HG02763 (cell line): ENCODE data around the gene PRL.

ENCODE experiments used
- ATAC-seq: cut with Tn5 transposase; IDR thresholded peaks from one replicate; pipeline ENCODE4 v1.9.1; 2021; ENCODE audit warnings: mild to moderate bottlenecking, moderate library complexity; ENCODE audit not compliant: unreplicated experiment

PRL gene

GRCh38 chr6:22295145-22295544 lies 1.7 kb downstream of the PRL start:
- ATAC-seq = no peak

GRCh38 chr6:22294301-22294700 lies 2.5 kb downstream of the PRL start:
- no peak for ATAC-seq

GRCh38 chr6:22290045-22290444 lies 6.8 kb downstream of the PRL start:
- no peak for ATAC-seq

GRCh38 chr6:22288721-22289120 lies 8.1 kb downstream of the PRL start:
- no peak for ATAC-seq

GRCh38 chr6:22284666-22285065 lies 12.2 kb downstream of the PRL start:
- no peak for ATAC-seq

GRCh38 chr6:22281341-22282085 lies 15.3 kb downstream of the PRL start:
- ATAC-seq = no peak

- ATAC-seq = no peak
Observed at GRCh38 chr6:22279427-22279826, 17.4 kb downstream of the PRL start.

GRCh38 chr6:22271081-22271480 lies 25.8 kb downstream of the PRL start:
- no peak for ATAC-seq

- ATAC-seq = no peak
Observed at GRCh38 chr6:22263748-22264147, 33.1 kb downstream of the PRL start.

GRCh38 chr6:22254886-22255285 lies 42.0 kb downstream of the PRL start:
- ATAC-seq = no peak

GRCh38 chr6:22253955-22254655 lies 42.7 kb downstream of the PRL start:
- ATAC-seq = no peak

GRCh38 chr6:22251348-22251747 lies 45.5 kb downstream of the PRL start:
- no peak for ATAC-seq

GRCh38 chr6:22250486-22250885 lies 46.4 kb downstream of the PRL start:
- no peak for ATAC-seq

- no peak for ATAC-seq
Observed at GRCh38 chr6:22249711-22250350, 47.0 kb downstream of the PRL start.

GRCh38 chr6:22248513-22249308 lies 48.1 kb downstream of the PRL start:
- ATAC-seq = no peak

GRCh38 chr6:22247916-22248482 lies 48.8 kb downstream of the PRL start:
- no peak for ATAC-seq

GRCh38 chr6:22240025-22240424 lies 56.8 kb downstream of the PRL start:
- ATAC-seq = no peak

GRCh38 chr6:22239261-22239921 lies 57.4 kb downstream of the PRL start:
- ATAC-seq = no peak

GRCh38 chr6:22238861-22239260 lies 58.0 kb downstream of the PRL start:
- no peak for ATAC-seq

GRCh38 chr6:22237526-22237925 lies 59.3 kb downstream of the PRL start:
- no peak for ATAC-seq
